Measurements from ENCODE around the gene E2F3.

E2F3 gene

GRCh38 chr6:20538131-20538662 lies 136.5 kb downstream of the E2F3 start:
- DNase-seq = no peak

- no peak for DNase-seq
Measured at GRCh38 chr6:20538907-20539306, 137.2 kb downstream of the E2F3 start.

DNA sequence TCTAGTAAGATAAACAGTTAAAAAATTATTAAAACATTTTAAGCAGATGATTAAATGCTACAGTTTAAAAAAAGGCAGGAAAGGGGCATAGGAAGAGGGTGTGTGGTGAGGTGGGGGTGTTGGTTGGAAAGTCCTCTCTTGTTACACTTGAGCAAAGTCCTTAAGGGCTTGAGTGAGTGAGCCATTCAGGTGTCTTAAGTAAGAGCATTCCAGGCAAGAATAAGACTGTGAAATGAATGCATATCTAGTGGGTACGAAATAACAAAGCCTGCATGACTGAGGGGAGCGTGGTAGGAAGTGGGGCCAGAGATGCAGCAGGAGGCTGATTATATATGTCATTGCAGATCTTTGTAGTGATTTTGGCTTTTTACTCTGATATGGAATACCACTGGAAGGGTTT lies 137.7 kb downstream of the E2F3 start:
- no peak for DNase-seq

- DNase-seq = no peak
Measured at GRCh38 chr6:20540683-20541082, 139.0 kb downstream of the E2F3 start.

DNA sequence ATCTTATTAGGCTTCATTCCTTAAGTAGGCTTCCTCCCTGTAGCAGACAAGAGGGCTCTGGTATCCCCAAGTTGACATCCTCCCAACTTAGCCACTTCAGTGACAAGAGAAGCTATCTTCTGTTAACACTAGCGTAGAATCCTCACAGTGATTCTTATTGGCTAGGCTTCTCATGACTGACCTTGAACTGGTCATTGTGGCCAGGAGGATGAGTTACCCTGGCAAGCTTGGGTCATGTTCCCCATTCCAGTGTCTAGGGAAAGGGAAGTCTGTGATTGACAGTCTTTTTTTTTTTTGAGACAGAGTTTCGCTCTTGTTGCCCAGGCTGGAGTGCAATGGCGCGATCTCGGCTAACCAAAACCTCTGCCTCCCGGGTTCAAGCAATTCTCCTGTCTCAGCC lies 139.7 kb downstream of the E2F3 start:
- no peak for DNase-seq

GRCh38 chr6:20542927-20543602 lies 141.4 kb downstream of the E2F3 start:
- peak; percentile 99 for DNase-seq

All from NCI-H748 treated with DMSO at 0.1 percent for 48 hours (cell line).